HepG2 (cell line): ENCODE data around the gene DPP6. TPM values are rescaled to one million over a fixed set of nuclear protein-coding genes. Genes with fewer than 3 reads are reported as not detected.

ENCODE experiments used
- ATAC-seq: fragments of 200-7000 bp; cut with Tn5 transposase; 3 replicates; pipeline ENCODE4 v1.9.1; 2020; ENCODE audit warnings: mild to moderate bottlenecking, moderate library complexity
- BruUV-seq: library from RNA; stranded (reverse); fragments of 400-500 nt; replicated peaks from 2 replicates; lab custom pipeline; 2021; lab: Mats Ljungman, UMichigan
- CTCF ChIA-PET: fragments of 300-600 bp; formaldehyde crosslinking; extraction: SDS; loops from one replicate; lab custom pipeline; 2021; ENCODE audit warnings: low total read pairs, inconsistent platforms, low intra/inter-chr PET ratio; lab: Yijun Ruan, JAX
- POLR2A ChIA-PET: fragments of 350-600 bp; sonication (Branson Sonifier 250); formaldehyde crosslinking; loops from one replicate; lab custom pipeline; 2020; ENCODE audit warnings: antibody characterized with exemption, inconsistent platforms; lab: Yijun Ruan, JAX
- DNase-seq: peaks from one replicate; pipeline ENCODE4 v3.0.0-alpha.2; 2015; ENCODE audit warnings: low spot score
- FAIRE-seq: peaks from 3 replicates; lab custom pipeline; 2011; peaks lifted over from hg19 to GRCh38; lab: Jason Lieb, UNC
- H2AFZ ChIP-seq: one replicate; pipeline ENCODE4 v1.6.1; 2011; ENCODE audit warnings: low read length, inconsistent platforms
- H3K27ac ChIP-seq: fragments of 300-600 bp; 3 replicates; pipeline ENCODE4 v1.8.0; 2011; ENCODE audit warnings: mixed run types, mild to moderate bottlenecking, mixed read lengths, low read length, inconsistent platforms; ENCODE audit not compliant: insufficient read depth; ENCODE audit errors: extremely low read length
- H3K27me3 ChIP-seq, 2 experiments: fragments of 200-600 bp in 1 of 2; 2 replicates in 1 of 2; 3 replicates in 1 of 2; pipeline versions ENCODE4 v1.6.0 to v1.8.0; 2011; ENCODE audit warnings: low read length in 2 of 2, mild to moderate bottlenecking in 2 of 2, moderate library complexity in 2 of 2, inconsistent platforms in 1 of 2; ENCODE audit not compliant: insufficient read depth in 2 of 2, control insufficient read depth in 1 of 2
- H3K36me3 ChIP-seq, 2 experiments: fragments of 200-600 bp in 1 of 2; replicated peaks in 1 of 2; 2 replicates in 1 of 2; 3 replicates in 1 of 2; pipeline versions ENCODE4 v1.5.1 to v1.8.0; 2011; ENCODE audit warnings: low read length in 2 of 2, inconsistent platforms in 1 of 2; ENCODE audit not compliant: insufficient read depth in 2 of 2, control insufficient read depth in 1 of 2
- H3K4me1 ChIP-seq: 2 replicates; pipeline ENCODE4 v1.5.1; 2012; ENCODE audit warnings: low read length, inconsistent platforms; ENCODE audit not compliant: insufficient read depth
- H3K4me2 ChIP-seq: 2 replicates; pipeline ENCODE4 v1.6.0; 2011; ENCODE audit warnings: low read depth, low read length, inconsistent platforms
- H3K4me3 ChIP-seq, 3 experiments: fragments of 200-600 bp in 1 of 3; sonication (generic), shearing (Covaris generic) in 1 of 3; replicated peaks in 1 of 3; 2 replicates each; pipeline ENCODE4 v1.5.1; 2011 to 2016; ENCODE audit warnings: low read length in 3 of 3, inconsistent platforms in 2 of 3, low read depth in 2 of 3, mild to moderate bottlenecking in 2 of 3, control low read depth in 1 of 3, mixed read lengths in 1 of 3; ENCODE audit not compliant: insufficient read depth in 1 of 3
- H3K79me2 ChIP-seq: one replicate; pipeline ENCODE4 v1.6.1; 2011; ENCODE audit warnings: low read length, inconsistent platforms; ENCODE audit not compliant: insufficient read depth
- H3K9ac ChIP-seq: 2 replicates; pipeline ENCODE4 v1.6.0; 2011; ENCODE audit warnings: mild to moderate bottlenecking, low read depth, low read length, inconsistent platforms; ENCODE audit not compliant: insufficient read depth
- H3K9me3 ChIP-seq: 2 replicates; pipeline ENCODE4 v1.5.1; 2012; ENCODE audit warnings: mild to moderate bottlenecking, low read length
- H4K20me1 ChIP-seq: 2 replicates; pipeline ENCODE4 v1.6.0; 2011; ENCODE audit warnings: inconsistent platforms, mild to moderate bottlenecking, low read length, moderate library complexity; ENCODE audit not compliant: insufficient read depth
- ARHGAP35 ChIP-seq: sonication (generic); formaldehyde crosslinking; IDR thresholded peaks from 2 replicates; pipeline ENCODE4 v1.9.0; 2022; ENCODE audit warnings: mild to moderate bottlenecking, inconsistent platforms, moderate library complexity, missing genetic modification reagents, borderline replicate concordance
- ARID2 ChIP-seq: sonication (generic); formaldehyde crosslinking; IDR thresholded peaks from 2 replicates; pipeline ENCODE4 v1.8.1; 2022; ENCODE audit warnings: mild to moderate bottlenecking, missing genetic modification reagents, borderline replicate concordance
- HNRNPUL1 ChIP-seq: fragments of 200-400 bp; formaldehyde crosslinking; IDR thresholded peaks from 2 replicates; pipeline ENCODE4 v1.6.1; 2017; ENCODE audit warnings: low read depth, mild to moderate bottlenecking, low read length, moderate library complexity
- JDP2 ChIP-seq: sonication (generic); formaldehyde crosslinking; IDR thresholded peaks from 2 replicates; pipeline ENCODE4 v1.8.1; 2022; ENCODE audit warnings: missing genetic modification reagents, borderline replicate concordance
- KAT2B ChIP-seq: fragments of 150-350 bp; IDR thresholded peaks from 2 replicates; pipeline ENCODE4 v1.6.1; 2014; ENCODE audit warnings: low read depth, low read length, borderline replicate concordance
- KDM2A ChIP-seq: sonication (generic); formaldehyde crosslinking; IDR thresholded peaks from 2 replicates; pipeline ENCODE4 v1.4.0; 2020; ENCODE audit warnings: low read depth, missing genetic modification reagents, borderline replicate concordance
- KLF9 ChIP-seq: IDR thresholded peaks from 2 replicates; pipeline ENCODE4 v1.6.1; 2016; ENCODE audit warnings: low read depth
- MYNN ChIP-seq: sonication (generic); formaldehyde crosslinking; IDR thresholded peaks from 2 replicates; pipeline ENCODE4 v1.4.0; 2020; ENCODE audit warnings: mild to moderate bottlenecking, low read depth, missing genetic modification reagents
- PCBP2 ChIP-seq: fragments of 200-400 bp; formaldehyde crosslinking; optimal IDR thresholded peaks from 2 replicates; pipeline ENCODE3; 2018; ENCODE audit warnings: low read length, low read depth; ENCODE audit not compliant: poor library complexity, severe bottlenecking
- RELA ChIP-seq: sonication (generic); formaldehyde crosslinking; IDR thresholded peaks from 2 replicates; pipeline ENCODE4 v1.4.0; 2020; ENCODE audit warnings: missing genetic modification reagents
- TP53 ChIP-seq: sonication (generic); formaldehyde crosslinking; conservative IDR thresholded peaks from 2 replicates; pipeline ENCODE4 v1.4.0; 2020; ENCODE audit warnings: missing genetic modification reagents
- ZNF136 ChIP-seq: sonication (generic); formaldehyde crosslinking; IDR thresholded peaks from 2 replicates; pipeline ENCODE4 v1.8.1; 2022; ENCODE audit warnings: low read depth, mild to moderate bottlenecking, moderate library complexity, missing genetic modification reagents
- ZNF234 ChIP-seq: sonication (generic); formaldehyde crosslinking; conservative IDR thresholded peaks from 2 replicates; pipeline ENCODE4 v1.5.1; 2020; ENCODE audit warnings: mild to moderate bottlenecking, missing genetic modification reagents
- ZNF44 ChIP-seq: sonication (generic); formaldehyde crosslinking; IDR thresholded peaks from 2 replicates; pipeline ENCODE4 v1.5.1; 2020; ENCODE audit warnings: mild to moderate bottlenecking, missing genetic modification reagents
- ZNF776 ChIP-seq: sonication (generic); formaldehyde crosslinking; IDR thresholded peaks from 2 replicates; pipeline ENCODE4 v1.4.0; 2020; ENCODE audit warnings: mild to moderate bottlenecking, missing genetic modification reagents
- WGBS: methylation state at CpG from one replicate; pipeline ENCODE4 v1.1.6; 2017; ENCODE audit warnings: low lambda C conversion rate; 5-methylcytosine and 5-hydroxymethylcytosine counted together
- in situ Hi-C: cut with HindIII; loops from 2 replicates; pipeline ENCODE4 v1.10.0; 2017; ENCODE audit warnings: low pct_unique_long_range_greater_than_20kb; ENCODE audit not compliant: extremely low pct_ligation_motif_present
- intact Hi-C: fragments of 100-400 bp; cut with micrococcal nuclease; formaldehyde crosslinking; loops from one replicate; pipeline ENCODE4 v1.10.0; 2022; ENCODE audit not compliant: unreplicated experiment
- polyA plus RNA-seq, 8 experiments: library from polyadenylated mRNA; depleted of rRNA in 3 of 8; stranded (reverse) in 7 of 8; unstranded in 1 of 8; fragments of >200 nt; fragmentation: Illumina TruSeq in 4 of 8; extraction: Trizol in 4 of 8; gene quantifications; 2 replicates each; pipeline versions ENCODE4 v1.2.1 to v1.2.3, GENCODE V29; 2011 to 2016; ENCODE audit warnings: low read depth in 4 of 8, missing spikeins in 1 of 8, mixed read lengths in 1 of 8; ENCODE audit not compliant: insufficient read depth in 1 of 8
- total RNA-seq, 5 experiments: library from RNA; depleted of rRNA; stranded (reverse); fragments of >200 nt; fragmentation: Illumina TruSeq; extraction: Trizol; gene quantifications; 2 replicates each; pipeline ENCODE4 v1.2.3, GENCODE V29; 2016; ENCODE audit warnings: low read depth in 1 of 5
- TF ChIP-seq, protein P1 (sequence below): sonication (generic); formaldehyde crosslinking; IDR thresholded peaks from 2 replicates; pipeline ENCODE4 v1.4.0; 2020; ENCODE audit warnings: missing genetic modification reagents

DPP6 gene
- total and polyA plus RNA-seq, 2 of the 13 experiments (the other 11 are each of a cell fraction or from before 2014, with no cell fraction given) = not detected

DNA sequence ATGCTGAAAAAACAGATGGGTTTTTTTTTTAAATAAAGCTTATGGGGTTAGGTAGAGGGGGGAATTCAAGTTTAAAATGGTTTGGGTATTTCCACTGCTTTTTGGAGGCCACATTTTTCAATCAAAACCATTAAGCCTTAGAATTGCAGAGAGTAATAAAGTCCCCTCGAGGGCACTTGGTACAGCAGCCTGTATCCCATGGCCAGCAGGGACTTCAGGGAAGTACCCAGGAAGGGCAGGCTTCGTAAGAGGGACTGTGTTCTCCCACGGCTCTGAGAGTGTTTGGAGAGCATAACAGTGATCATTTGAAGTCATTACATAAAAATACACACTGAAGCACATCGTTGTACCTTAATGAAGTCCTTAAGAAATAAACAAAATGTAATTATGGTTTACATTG lies 432.7 kb downstream of the DPP6 start:
- no peaks in the 10 kb centered on the region for H3K36me3 ChIP-seq
- DNase-seq = no peak
- 1% methylated on average over 4 of the region's 4 CpGs for WGBS
- H3K27ac ChIP-seq = no peak overlapping the region
- peaks cover 0 to 4% of the 10 kb centered on the region in 2 experiments; a peak in 1 of 5 replicates for H3K27me3 ChIP-seq
- no peak overlapping the region for H3K4me3 ChIP-seq
- H3K9me3 ChIP-seq = no peaks in the 10 kb centered on the region
- in situ Hi-C loops = no loop called here
- no peaks in the 10 kb centered on the region for H3K79me2 ChIP-seq
- no peak for ATAC-seq
- H3K9ac ChIP-seq = no peak overlapping the region
- H2AFZ ChIP-seq = no peak overlapping the region
- ChIA-PET POLR2A (no interaction called here), CTCF (no interaction called here)
- no peak for FAIRE-seq
- no peak overlapping the region for H3K4me2 ChIP-seq
- TF ChIP-seq HNRNPUL1 (no peak), ARHGAP35 (no peak), KLF9 (CRISPR knock-in tag) (no peak), ZNF44 (CRISPR knock-in tag) (no peak)
- TF ChIP-seq, all 625 proteins: peak for 0
- intact Hi-C loops = no loop called here
- Histone ChIP-seq H3K4me1 (no peaks in the 10 kb centered on the region), H4K20me1 (no peaks in the 10 kb centered on the region)
- no TSS peak for BruUV-seq

DNA sequence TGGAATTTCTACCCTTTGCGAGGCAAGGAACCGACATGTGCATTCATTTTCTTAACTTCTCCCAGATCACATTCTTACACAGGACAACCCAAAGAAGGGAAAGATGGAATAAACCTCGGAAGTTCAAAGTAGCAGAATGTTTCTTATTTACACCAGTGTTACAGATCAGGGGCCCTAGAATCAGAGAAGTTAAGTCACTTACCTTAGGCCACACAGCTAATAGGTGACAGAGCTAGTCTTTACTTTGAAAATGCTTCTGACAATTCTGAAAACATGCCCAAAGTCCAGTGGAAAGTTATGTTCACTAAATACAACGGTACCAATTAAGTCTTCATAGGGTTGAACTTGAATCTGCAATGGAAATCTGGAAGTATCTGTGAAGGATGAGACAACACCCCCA lies 437.7 kb downstream of the DPP6 start:
- no peak for DNase-seq
- WGBS = 50% methylated on average over 3 of the region's 4 CpGs
- Histone ChIP-seq H2AFZ (no peak overlapping the region), H3K9ac (no peak overlapping the region), H3K9me3 (no peaks in the 10 kb centered on the region), H3K4me1 (no peaks in the 10 kb centered on the region), H3K27ac (no peak overlapping the region), H3K36me3 (no peaks in the 10 kb centered on the region), H3K4me2 (no peak overlapping the region), H4K20me1 (no peaks in the 10 kb centered on the region), H3K27me3 (peaks cover 0 to 11% of the 10 kb centered on the region in 2 experiments; a peak in 1 of 5 replicates), H3K4me3 (no peak overlapping the region), H3K79me2 (no peaks in the 10 kb centered on the region)
- FAIRE-seq = no peak
- no peak for ATAC-seq
- intact Hi-C loops (no loop called here), in situ Hi-C loops (no loop called here)
- CTCF ChIA-PET = no interaction called here
- BruUV-seq = no TSS peak
- POLR2A ChIA-PET = no interaction called here
- TF ChIP-seq KAT2B (no peak), RELA (CRISPR knock-in tag) (no peak), ZNF776 (CRISPR knock-in tag) (no peak), ARID2 (no peak), TP53 (no peak), PCBP2 (no peak), KDM2A (CRISPR knock-in tag) (no peak), MYNN (CRISPR knock-in tag) (no peak), JDP2 (CRISPR knock-in tag) (no peak), ZNF234 (no peak), ZNF136 (no peak)
- TF ChIP-seq, protein P1, sequence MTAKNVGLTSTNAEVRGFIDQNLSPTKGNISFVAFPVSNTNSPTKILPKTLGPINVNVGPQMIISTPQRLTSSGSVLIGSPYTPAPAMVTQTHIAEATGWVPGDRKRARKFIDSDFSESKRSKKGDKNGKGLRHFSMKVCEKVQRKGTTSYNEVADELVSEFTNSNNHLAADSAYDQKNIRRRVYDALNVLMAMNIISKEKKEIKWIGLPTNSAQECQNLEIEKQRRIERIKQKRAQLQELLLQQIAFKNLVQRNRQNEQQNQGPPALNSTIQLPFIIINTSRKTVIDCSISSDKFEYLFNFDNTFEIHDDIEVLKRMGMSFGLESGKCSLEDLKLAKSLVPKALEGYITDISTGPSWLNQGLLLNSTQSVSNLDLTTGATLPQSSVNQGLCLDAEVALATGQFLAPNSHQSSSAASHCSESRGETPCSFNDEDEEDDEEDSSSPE (CRISPR knock-in tag) = no peak
